GM12892 (cell line): ENCODE results near the gene HIVEP3.

Source experiments
- POLR2A ChIP-seq: IDR thresholded peaks from 2 replicates; pipeline ENCODE4 v1.6.1; 2011; ENCODE audit warnings: low read depth, low read length, control low read depth
- POLR2AphosphoS5 ChIP-seq: IDR thresholded peaks from 2 replicates; pipeline ENCODE4 v1.6.1; 2011; ENCODE audit warnings: low read depth, low read length, control low read depth
- TAF1 ChIP-seq: IDR thresholded peaks from 2 replicates; pipeline ENCODE4 v1.6.1; 2011; ENCODE audit warnings: low read depth, mild to moderate bottlenecking, control low read depth, low read length, borderline replicate concordance

- TF ChIP-seq POLR2AphosphoS5 (no peak), POLR2A (no peak), TAF1 (no peak)
Measured at GRCh38 chr1:41768583-41768982, 150.1 kb downstream of the HIVEP3 start.
